Activated CD8-positive, alpha-beta T cell treated with anti-CD3 and anti-CD28 coated beads, Interleukin-2, amount 10 ng/mL, durations not matched to agents 7 days and 5 days (primary cell): ENCODE results near the gene DYSF. TPM values are rescaled to one million over a fixed set of nuclear protein-coding genes. Genes with fewer than 3 reads are reported as not detected.
A peak's percentile ranks its signal among the peaks of the same experiment; 100 is the strongest.

Experiments used
- ATAC-seq: fragments of 150-1000 bp; cut with Tn5 transposase; one replicate; pipeline ENCODE4 v1.10.0; 2021; ENCODE audit warnings: moderate library complexity
- CTCF ChIA-PET: fragments of 350-600 bp; sonication (Branson Sonifier 250); formaldehyde crosslinking; loops from one replicate; lab custom pipeline; 2021; ENCODE audit warnings: antibody characterized with exemption; lab: Charles Lee
- POLR2A ChIA-PET: fragments of 350-600 bp; sonication (Branson Sonifier 250); formaldehyde crosslinking; loops from one replicate; lab custom pipeline; 2021; ENCODE audit warnings: antibody characterized with exemption; lab: Charles Lee
- DNase-seq: peaks from one replicate; pipeline ENCODE4 v3.0.0-alpha.2; 2020
- H3K27ac Mint-ChIP-seq: one replicate; pipeline ENCODE4 v1.8.0; 2021; ENCODE audit warnings: mild to moderate bottlenecking, mixed read lengths
- H3K27me3 Mint-ChIP-seq: one replicate; pipeline ENCODE4 v1.8.0; 2021; ENCODE audit warnings: low read depth, mixed read lengths
- H3K36me3 Mint-ChIP-seq: one replicate; pipeline ENCODE4 v1.8.0; 2021; ENCODE audit warnings: low read depth, mixed read lengths
- H3K4me1 Mint-ChIP-seq: one replicate; pipeline ENCODE4 v1.8.0; 2021; ENCODE audit warnings: low read depth, mixed read lengths
- H3K4me3 Mint-ChIP-seq: one replicate; pipeline ENCODE4 v1.8.0; 2021; ENCODE audit warnings: mild to moderate bottlenecking, mixed read lengths
- H3K9me3 Mint-ChIP-seq: one replicate; pipeline ENCODE4 v1.8.0; 2022; ENCODE audit warnings: mixed read lengths; ENCODE audit not compliant: insufficient read depth
- total RNA-seq, 2 experiments: library from RNA; stranded (reverse); gene quantifications; one replicate each; pipeline ENCODE4 v1.2.3, GENCODE V29; 2021

Gene DYSF
- total RNA-seq, 2 experiments from 2014 or later, result 3.4 to 4.7 TPM

DNA sequence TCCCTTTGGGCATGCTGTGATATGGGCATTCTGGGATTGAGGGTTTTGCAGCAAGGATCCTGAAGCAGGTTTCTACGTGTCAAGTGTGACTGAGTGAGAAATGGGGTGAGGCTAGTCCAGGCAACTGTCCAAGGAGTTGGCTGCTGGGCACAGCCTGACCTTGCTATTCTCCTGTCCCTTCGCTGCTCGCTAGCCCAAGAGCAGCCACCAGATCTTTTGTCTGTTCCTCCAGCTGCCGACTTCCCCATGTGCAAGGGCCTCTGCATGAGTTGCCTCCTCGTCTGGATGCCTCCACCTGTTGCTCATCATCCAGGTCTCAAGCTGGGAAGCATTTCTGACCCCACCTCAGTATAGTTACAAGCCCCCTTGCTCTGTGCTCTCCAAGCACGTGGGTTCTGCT is 71.1 kb downstream of the DYSF start:
- Mint-ChIP-seq H3K4me3 (no peak overlapping the region), H3K9me3 (no peaks in the 10 kb centered on the region), H3K27ac (no peak overlapping the region), H3K27me3 (peaks cover 5% of the 10 kb centered on the region), H3K4me1 (no peaks in the 10 kb centered on the region), H3K36me3 (no peaks in the 10 kb centered on the region)
- no peak for ATAC-seq
- POLR2A ChIA-PET, result no interaction called here
- DNase-seq, result no peak
- CTCF ChIA-PET, result interaction anchor here (1.3 kb wide), 1 partner anchor 14 kb away, joined by 4 read pairs; no protein-coding TSS in a partner anchor

DNA sequence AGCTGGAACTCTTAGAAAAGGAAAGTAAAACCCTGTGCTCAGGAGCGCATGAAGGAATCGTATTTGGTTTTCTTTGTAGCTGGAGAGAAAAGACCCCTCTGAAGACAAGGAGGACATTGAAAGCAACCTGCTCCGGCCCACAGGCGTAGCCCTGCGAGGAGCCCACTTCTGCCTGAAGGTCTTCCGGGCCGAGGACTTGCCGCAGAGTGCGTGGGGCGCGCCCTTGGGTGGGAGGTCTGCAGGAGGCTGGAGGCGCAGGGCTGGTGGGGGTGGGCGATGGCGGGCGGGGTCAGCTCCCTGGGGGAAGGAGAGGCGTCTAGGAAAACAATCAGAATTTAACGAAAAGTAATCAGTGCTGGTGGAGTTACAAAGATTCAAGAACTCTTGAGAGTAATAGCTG is 72.8 kb downstream of the DYSF start:
- POLR2A ChIA-PET, result no interaction called here
- H3K27me3 Mint-ChIP-seq, result peaks cover 4% of the 10 kb centered on the region
- no peaks in the 10 kb centered on the region for H3K36me3 Mint-ChIP-seq
- DNase-seq, result no peak
- no peaks in the 10 kb centered on the region for H3K4me1 Mint-ChIP-seq
- no peak overlapping the region for H3K27ac Mint-ChIP-seq
- no peaks in the 10 kb centered on the region for H3K9me3 Mint-ChIP-seq
- CTCF ChIA-PET, result interaction anchor here (1.6 kb wide), 1 partner anchor 624 kb away, joined by 4 read pairs; no protein-coding TSS in a partner anchor
- ATAC-seq, result no peak
- H3K4me3 Mint-ChIP-seq, result no peak overlapping the region

DNA sequence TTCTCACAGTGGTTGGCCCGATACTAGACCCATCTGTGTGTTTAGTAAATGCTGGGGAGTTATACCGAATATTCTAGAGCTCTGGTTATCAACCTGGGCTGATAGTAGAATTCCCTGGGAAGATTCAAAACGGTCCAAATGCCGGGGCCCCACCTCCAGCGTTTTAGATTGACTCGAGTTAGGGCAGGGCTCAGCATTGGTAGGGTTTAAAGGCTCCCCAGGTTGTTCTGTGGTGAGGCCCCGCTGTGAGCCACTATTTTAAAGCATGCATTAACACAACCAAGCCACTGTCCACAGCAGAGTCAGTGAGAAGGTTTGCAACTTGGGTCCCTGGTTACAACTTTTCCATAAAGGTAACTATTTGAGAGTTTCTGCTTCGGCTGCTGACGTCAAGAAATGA is 73.6 kb downstream of the DYSF start:
- ChIA-PET POLR2A (no interaction called here), CTCF (interaction anchor here (1.6 kb wide), 1 partner anchor 623 kb away, joined by 4 read pairs; no protein-coding TSS in a partner anchor)
- no peak overlapping the region for H3K27ac Mint-ChIP-seq
- H3K4me3 Mint-ChIP-seq, result no peak overlapping the region
- ATAC-seq, result no peak
- H3K4me1 Mint-ChIP-seq, result no peaks in the 10 kb centered on the region
- no peak for DNase-seq
- H3K9me3 Mint-ChIP-seq, result no peaks in the 10 kb centered on the region
- no peaks in the 10 kb centered on the region for H3K36me3 Mint-ChIP-seq
- H3K27me3 Mint-ChIP-seq, result peaks cover 5% of the 10 kb centered on the region

DNA sequence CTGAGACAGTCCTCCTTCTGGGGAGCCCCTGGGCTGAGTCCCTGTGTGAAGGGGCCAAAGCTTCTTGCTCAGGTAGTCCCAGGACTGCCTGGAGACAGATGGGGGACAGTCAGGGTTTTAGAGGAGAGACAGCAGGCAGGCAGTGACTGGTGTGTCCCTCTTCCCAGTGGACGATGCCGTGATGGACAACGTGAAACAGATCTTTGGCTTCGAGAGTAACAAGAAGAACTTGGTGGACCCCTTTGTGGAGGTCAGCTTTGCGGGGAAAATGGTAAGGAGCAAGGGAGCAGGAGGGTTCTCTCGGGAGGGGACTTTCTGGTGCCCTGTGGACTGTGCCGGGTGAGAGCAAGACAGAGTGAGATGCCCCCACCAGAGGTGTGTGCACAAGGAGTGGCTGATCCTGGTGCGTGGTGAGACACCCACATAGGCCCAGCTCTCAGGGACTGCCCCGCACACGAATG is 74.8 kb downstream of the DYSF start:
- no peak overlapping the region for H3K4me3 Mint-ChIP-seq
- DNase-seq (no peak), ATAC-seq (no peak)
- ChIA-PET POLR2A (no interaction called here), CTCF (no interaction called here)
- no peaks in the 10 kb centered on the region for H3K36me3 Mint-ChIP-seq
- H3K4me1 Mint-ChIP-seq, result no peaks in the 10 kb centered on the region
- H3K9me3 Mint-ChIP-seq, result no peaks in the 10 kb centered on the region
- H3K27me3 Mint-ChIP-seq, result peaks cover 5% of the 10 kb centered on the region
- H3K27ac Mint-ChIP-seq, result no peak overlapping the region

DNA sequence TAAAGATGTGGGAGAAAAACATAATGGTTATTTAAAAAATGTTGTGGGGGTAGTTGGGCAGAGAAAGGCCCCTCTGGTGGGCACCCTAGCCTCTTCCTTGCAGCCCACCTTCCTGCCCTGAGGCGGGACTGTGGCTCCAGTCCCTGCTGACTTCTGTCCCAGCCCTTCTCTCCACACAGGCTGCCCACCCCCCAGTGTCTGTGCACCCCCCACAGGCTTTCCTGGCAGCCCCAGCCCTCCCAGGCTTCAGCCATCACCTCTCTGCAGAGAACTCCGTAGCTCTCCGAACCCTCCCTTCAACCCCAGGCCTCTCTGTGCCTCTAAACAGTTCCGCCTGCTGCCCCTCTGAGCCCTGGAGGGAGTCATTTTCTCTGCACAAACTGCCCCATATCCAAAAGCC is 75.4 kb downstream of the DYSF start:
- ATAC-seq, result no peak
- Mint-ChIP-seq H3K9me3 (no peaks in the 10 kb centered on the region), H3K36me3 (no peaks in the 10 kb centered on the region), H3K4me3 (no peak overlapping the region), H3K4me1 (no peaks in the 10 kb centered on the region), H3K27me3 (peaks cover 7% of the 10 kb centered on the region), H3K27ac (no peak overlapping the region)
- CTCF ChIA-PET, result interaction anchor here (1.3 to 2.2 kb wide), 3 partner anchors 17 to 61 kb away, joined by 6 to 9 read pairs (median 7); no protein-coding TSS in a partner anchor
- no peak for DNase-seq
- POLR2A ChIA-PET, result interaction anchor here (1.1 kb wide), 1 partner anchor 23 kb away, joined by 3 read pairs; no protein-coding TSS in a partner anchor

DNA sequence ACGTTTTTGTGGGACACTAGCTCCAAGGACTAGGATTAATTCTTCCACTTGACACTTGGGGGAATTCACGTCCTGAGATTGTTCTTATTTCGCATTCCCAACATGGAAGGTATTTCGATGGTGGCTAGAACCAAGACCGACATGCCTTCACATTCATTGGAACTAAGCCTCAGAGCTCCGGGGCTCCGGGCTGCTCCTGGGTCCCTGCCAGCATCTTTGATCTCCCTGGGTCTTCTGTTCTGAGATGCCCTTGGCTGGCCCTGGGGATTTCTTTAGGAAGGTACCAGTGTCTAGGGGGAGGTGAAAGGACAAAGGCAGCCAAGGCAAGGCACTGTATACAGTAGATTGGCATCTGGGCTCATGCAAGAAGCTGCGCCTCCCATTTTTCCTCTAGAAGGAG is 76.8 kb downstream of the DYSF start:
- H3K27me3 Mint-ChIP-seq, result peaks cover 4% of the 10 kb centered on the region
- ChIA-PET CTCF (interaction anchor here (0.6 to 2.2 kb wide), 6 partner anchors 10 to 268 kb away, joined by 3 to 14 read pairs (median 6); no protein-coding TSS in a partner anchor), POLR2A (no interaction called here)
- no peak for ATAC-seq
- no peaks in the 10 kb centered on the region for H3K36me3 Mint-ChIP-seq
- no peak overlapping the region for H3K27ac Mint-ChIP-seq
- H3K9me3 Mint-ChIP-seq, result no peaks in the 10 kb centered on the region
- no peak overlapping the region for H3K4me3 Mint-ChIP-seq
- no peak for DNase-seq
- no peaks in the 10 kb centered on the region for H3K4me1 Mint-ChIP-seq

DNA sequence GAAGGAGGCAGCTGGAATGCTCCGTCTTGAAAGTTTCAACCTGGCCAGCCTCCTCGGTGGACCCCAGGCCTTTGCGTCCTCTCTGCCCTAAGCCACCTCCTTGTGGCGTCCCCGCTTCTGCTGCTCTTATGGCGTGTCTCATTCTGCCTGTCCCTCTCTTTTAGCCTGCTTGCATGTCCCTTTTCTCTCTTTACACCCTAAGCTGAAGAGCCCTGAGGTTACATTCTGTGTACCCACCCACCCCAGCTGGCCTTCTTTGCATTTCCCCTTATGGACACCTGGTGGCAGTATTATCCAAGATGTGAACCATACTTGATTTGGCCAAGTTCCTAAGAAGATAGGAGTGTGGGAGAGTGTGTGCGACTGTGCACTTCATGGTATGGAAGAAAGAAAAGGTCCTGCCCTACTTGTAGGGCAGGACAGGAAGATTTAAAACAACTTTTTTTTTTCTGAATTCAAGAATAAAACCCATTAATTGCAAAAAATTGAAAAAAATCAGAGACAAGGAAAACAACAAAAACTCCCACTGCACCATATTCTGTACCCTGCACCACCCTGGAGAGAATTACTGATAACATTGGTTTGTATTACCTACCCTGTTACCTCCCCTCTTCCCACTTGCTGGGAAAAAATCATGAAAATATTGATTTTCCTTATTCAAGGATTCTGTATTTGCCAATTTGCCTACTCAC is 77.4 kb downstream of the DYSF start:
- no peaks in the 10 kb centered on the region for H3K36me3 Mint-ChIP-seq

DNA sequence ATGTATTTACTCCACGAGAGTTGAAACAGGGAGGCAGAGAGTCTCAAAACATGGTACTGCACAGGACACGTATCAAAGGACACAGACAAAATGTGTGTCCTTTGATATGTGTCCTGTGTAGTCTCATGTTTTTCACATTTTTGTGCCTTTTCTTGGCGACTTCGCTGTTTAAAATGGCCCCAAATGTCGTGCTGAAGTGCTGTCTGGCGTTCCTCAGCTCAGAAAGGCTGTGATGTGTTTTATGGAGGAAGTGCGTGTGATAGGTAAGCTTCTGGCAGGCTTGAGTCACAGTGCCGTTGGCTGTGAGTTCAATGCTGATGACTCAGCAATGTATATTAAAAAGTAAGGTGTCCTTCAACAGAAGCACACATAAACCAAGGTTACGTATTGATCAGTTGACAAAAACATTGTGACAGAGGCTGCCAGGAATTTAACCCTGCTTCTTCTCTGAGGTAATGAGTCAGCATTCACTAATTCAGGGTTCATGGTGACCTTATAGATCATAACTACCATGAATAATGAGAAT is 78.2 kb downstream of the DYSF start:
- POLR2A ChIA-PET, result no interaction called here
- no peak for ATAC-seq
- Mint-ChIP-seq H3K4me1 (no peaks in the 10 kb centered on the region), H3K27me3 (peaks cover 4% of the 10 kb centered on the region), H3K36me3 (no peaks in the 10 kb centered on the region), H3K27ac (no peak overlapping the region), H3K4me3 (no peak overlapping the region), H3K9me3 (no peaks in the 10 kb centered on the region)
- CTCF ChIA-PET, result no interaction called here
- DNase-seq, result no peak

More for the DNA sequence above, 77.4 kb downstream of the DYSF start:
- peak; percentile 46 for DNase-seq
- H3K4me3 Mint-ChIP-seq, result no peak overlapping the region
- no peaks in the 10 kb centered on the region for H3K9me3 Mint-ChIP-seq
- ChIA-PET CTCF (interaction anchor here (0.6 to 2.2 kb wide), 5 partner anchors 9 to 267 kb away, joined by 3 to 14 read pairs (median 7); no protein-coding TSS in a partner anchor), POLR2A (no interaction called here)
- ATAC-seq, result peak; percentile 64
- H3K27ac Mint-ChIP-seq, result no peak overlapping the region
- no peaks in the 10 kb centered on the region for H3K4me1 Mint-ChIP-seq
- H3K27me3 Mint-ChIP-seq, result peaks cover 4% of the 10 kb centered on the region

DNA sequence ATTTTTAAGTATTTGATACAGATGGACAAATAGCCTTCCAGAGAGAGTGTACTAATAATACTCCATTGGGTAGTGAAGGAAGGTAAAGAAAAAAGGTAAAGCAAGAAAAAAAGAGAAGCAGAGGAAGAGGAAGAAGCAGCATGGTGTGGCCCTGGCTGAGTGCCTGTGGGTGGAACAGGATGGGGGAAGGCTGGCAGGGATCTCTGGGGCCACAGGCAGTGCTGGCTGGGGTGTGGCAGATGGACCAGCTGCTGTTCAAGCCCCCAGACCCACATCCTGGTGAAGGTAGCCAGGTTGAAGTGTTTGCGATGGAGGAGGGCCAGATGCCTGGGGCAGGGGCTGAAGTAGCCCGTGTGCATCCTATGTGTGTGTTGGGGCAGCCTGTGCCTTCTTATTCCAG is 79.0 kb downstream of the DYSF start:
- no peak for DNase-seq
- no peak for ATAC-seq
- H3K36me3 Mint-ChIP-seq, result no peaks in the 10 kb centered on the region
- H3K27ac Mint-ChIP-seq, result no peak overlapping the region
- H3K4me3 Mint-ChIP-seq, result no peak overlapping the region
- no peaks in the 10 kb centered on the region for H3K4me1 Mint-ChIP-seq
- peaks cover 4% of the 10 kb centered on the region for H3K27me3 Mint-ChIP-seq
- CTCF ChIA-PET, result no interaction called here
- H3K9me3 Mint-ChIP-seq, result no peaks in the 10 kb centered on the region
- POLR2A ChIA-PET, result no interaction called here

DNA sequence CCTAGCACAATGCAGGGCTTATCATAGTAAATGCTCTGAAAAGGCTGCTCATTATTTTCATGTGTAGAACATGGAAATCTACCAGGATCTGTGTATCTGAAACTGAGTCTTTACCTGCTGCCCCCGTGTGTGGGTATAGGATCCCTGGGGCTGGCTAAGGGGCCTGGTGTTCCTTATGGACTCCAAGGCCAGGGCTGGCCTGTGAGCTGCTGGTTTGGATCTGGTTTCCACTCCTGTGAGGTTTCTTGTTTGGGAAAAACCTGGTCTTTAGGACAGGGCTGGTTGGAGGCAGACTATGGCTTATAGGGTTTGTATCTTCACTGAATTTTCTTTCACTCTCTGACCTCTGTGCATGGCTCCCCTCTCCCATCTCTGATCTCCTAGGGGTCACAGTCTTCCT is 80.8 kb downstream of the DYSF start:
- Mint-ChIP-seq H3K27ac (no peak overlapping the region), H3K9me3 (no peaks in the 10 kb centered on the region), H3K27me3 (peaks cover 4% of the 10 kb centered on the region), H3K36me3 (no peaks in the 10 kb centered on the region), H3K4me3 (no peak overlapping the region), H3K4me1 (peaks cover 6% of the 10 kb centered on the region)
- ChIA-PET CTCF (no interaction called here), POLR2A (no interaction called here)
- ATAC-seq (no peak), DNase-seq (no peak)

DNA sequence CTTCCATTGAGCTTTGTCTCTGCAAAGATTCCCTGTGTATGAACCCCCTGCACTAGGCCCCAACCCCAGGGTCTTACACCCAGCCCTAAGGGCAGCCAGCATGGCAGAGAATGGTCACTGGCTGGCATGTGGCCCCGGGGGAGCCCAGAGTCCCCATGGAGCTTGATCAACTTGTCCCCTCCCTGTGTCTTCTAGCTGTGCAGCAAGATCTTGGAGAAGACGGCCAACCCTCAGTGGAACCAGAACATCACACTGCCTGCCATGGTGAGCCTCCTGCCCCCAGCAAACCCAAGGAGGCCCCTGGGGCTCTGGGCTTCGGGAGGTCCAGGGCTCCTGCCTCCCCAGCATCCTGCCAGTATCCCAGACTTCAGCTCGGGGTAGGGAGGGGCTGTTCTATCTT is 81.5 kb downstream of the DYSF start:
- CTCF ChIA-PET, result no interaction called here
- no peaks in the 10 kb centered on the region for H3K9me3 Mint-ChIP-seq
- no peak overlapping the region for H3K4me3 Mint-ChIP-seq
- peaks cover 4% of the 10 kb centered on the region for H3K27me3 Mint-ChIP-seq
- peaks cover 6% of the 10 kb centered on the region for H3K4me1 Mint-ChIP-seq
- H3K36me3 Mint-ChIP-seq, result no peaks in the 10 kb centered on the region
- ATAC-seq, result no peak
- DNase-seq, result no peak
- no peak overlapping the region for H3K27ac Mint-ChIP-seq
- POLR2A ChIA-PET, result no interaction called here

DNA sequence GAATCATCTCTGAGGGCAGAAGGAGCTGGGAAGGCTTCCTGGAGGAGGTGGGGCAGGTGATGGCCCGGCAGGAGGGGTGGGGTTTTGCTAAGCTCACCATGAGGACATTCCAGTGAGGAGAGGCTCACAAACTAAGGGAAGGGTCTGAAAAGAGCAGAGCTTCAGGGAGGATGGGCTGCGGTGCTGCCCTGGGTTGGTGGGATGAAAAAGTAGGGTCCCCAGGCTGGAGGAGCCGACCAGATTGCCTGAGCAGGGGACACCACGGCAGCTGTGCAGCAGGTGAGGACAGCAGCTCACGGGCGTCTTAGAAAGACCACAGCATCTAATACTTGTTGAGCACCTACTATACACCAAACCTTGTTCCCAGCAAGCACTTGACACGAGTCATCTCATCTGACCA is 82.2 kb downstream of the DYSF start:
- no peaks in the 10 kb centered on the region for H3K9me3 Mint-ChIP-seq
- H3K4me3 Mint-ChIP-seq, result no peak overlapping the region
- peaks cover 4% of the 10 kb centered on the region for H3K27me3 Mint-ChIP-seq
- no peaks in the 10 kb centered on the region for H3K36me3 Mint-ChIP-seq
- H3K27ac Mint-ChIP-seq, result no peak overlapping the region
- H3K4me1 Mint-ChIP-seq, result peaks cover 6% of the 10 kb centered on the region
- ATAC-seq (no peak), DNase-seq (no peak)
- ChIA-PET POLR2A (no interaction called here), CTCF (interaction anchor here (1.2 kb wide), 1 partner anchor 615 kb away, joined by 4 read pairs; no protein-coding TSS in a partner anchor)
